K562 (cell line): ENCODE data around the gene VWA1. TPM values are rescaled to one million over a fixed set of nuclear protein-coding genes. Genes with fewer than 3 reads are reported as not detected.

Source experiments
- ATAC-seq: fragments of 200-7000 bp; cut with Tn5 transposase; 3 replicates; pipeline ENCODE4 v1.9.1; 2020; ENCODE audit warnings: moderate library complexity
- BruUV-seq: library from RNA; stranded (reverse); fragments of 400-500 nt; replicated peaks from 2 replicates; lab custom pipeline; 2021; lab: Mats Ljungman, UMichigan
- CTCF ChIA-PET: fragments of 300-600 bp; formaldehyde crosslinking; extraction: SDS; loops from one replicate; lab custom pipeline; 2021; ENCODE audit warnings: low intra/inter-chr PET ratio; lab: Yijun Ruan, JAX
- POLR2A ChIA-PET: fragments of 300-600, 350-650 bp; sonication (Branson Sonifier 250); formaldehyde crosslinking; extraction: SDS; loops from one replicate; lab custom pipeline; 2021; ENCODE audit warnings: antibody characterized with exemption, inconsistent platforms; lab: Yijun Ruan, JAX
- DNase-seq, 4 experiments: peaks; one replicate each; pipeline versions ENCODE4 v3.0.0 to v3.0.0-alpha.2; 2011 to 2018; ENCODE audit warnings: low spot score in 3 of 4, mixed read lengths in 3 of 4; ENCODE audit errors: extremely low read depth in 1 of 4
- FAIRE-seq: peaks from 2 replicates; lab custom pipeline; 2011; peaks lifted over from hg19 to GRCh38; lab: Jason Lieb, UNC
- H2AFZ ChIP-seq: 2 replicates; pipeline ENCODE4 v1.6.0; 2011; ENCODE audit warnings: low read depth, low read length, control low read depth, inconsistent platforms
- H3K27ac ChIP-seq: fragments of 200-600 bp; 3 replicates; pipeline ENCODE4 v1.8.0; 2011; ENCODE audit warnings: low read depth, mild to moderate bottlenecking, control low read depth, inconsistent platforms, low read length, moderate library complexity, mixed read lengths; ENCODE audit errors: extremely low read depth
- H3K27me3 ChIP-seq, 2 experiments: fragments of 300-600 bp in 1 of 2; 2 replicates in 1 of 2; 3 replicates in 1 of 2; pipeline versions ENCODE4 v1.6.0 to v1.8.0; 2011; ENCODE audit warnings: inconsistent platforms in 2 of 2, low read length in 2 of 2, mild to moderate bottlenecking in 1 of 2, mixed read lengths in 1 of 2, moderate library complexity in 1 of 2; ENCODE audit not compliant: control insufficient read depth in 2 of 2, insufficient read depth in 2 of 2
- H3K36me3 ChIP-seq: fragments of 300-600 bp; 3 replicates; pipeline ENCODE4 v1.8.0; 2011; ENCODE audit warnings: mild to moderate bottlenecking, low read length, inconsistent platforms; ENCODE audit not compliant: control insufficient read depth, insufficient read depth
- H3K4me1 ChIP-seq, 2 experiments: fragments of 200-600 bp in 1 of 2; replicated peaks in 1 of 2; 2 replicates in 1 of 2; 3 replicates in 1 of 2; pipeline versions ENCODE4 v1.5.1 to v1.8.0; 2011; ENCODE audit warnings: inconsistent platforms in 2 of 2, low read length in 2 of 2, mild to moderate bottlenecking in 1 of 2, mixed read lengths in 1 of 2, moderate library complexity in 1 of 2; ENCODE audit not compliant: control insufficient read depth in 2 of 2, insufficient read depth in 2 of 2
- H3K4me2 ChIP-seq: 2 replicates; pipeline ENCODE4 v1.6.1; 2011; ENCODE audit warnings: low read length, control low read depth, inconsistent platforms, mixed read lengths; ENCODE audit not compliant: insufficient read depth
- H3K4me3 ChIP-seq: fragments of 200-600 bp; sonication (generic), shearing (Covaris generic); 2 replicates; pipeline ENCODE4 v1.5.1; 2016; ENCODE audit warnings: control low read depth, inconsistent platforms
- H3K79me2 ChIP-seq: fragments of 200-600 bp; 3 replicates; pipeline ENCODE4 v1.8.0; 2011; ENCODE audit warnings: low read length, inconsistent platforms; ENCODE audit not compliant: control insufficient read depth, insufficient read depth
- H3K9ac ChIP-seq, 2 experiments: 2 replicates each; pipeline versions ENCODE4 v1.6.0 to v1.6.1; 2011; ENCODE audit warnings: low read depth in 2 of 2, low read length in 2 of 2, control low read depth in 1 of 2, inconsistent platforms in 1 of 2, mild to moderate bottlenecking in 1 of 2, mixed read lengths in 1 of 2; ENCODE audit not compliant: insufficient read depth in 1 of 2
- H3K9me1 ChIP-seq: one replicate; pipeline ENCODE4 v1.6.0; 2011; ENCODE audit warnings: inconsistent platforms, mild to moderate bottlenecking, low read length, moderate library complexity; ENCODE audit not compliant: control insufficient read depth, insufficient read depth
- H3K9me3 ChIP-seq: replicated peaks from 2 replicates; pipeline ENCODE4 v1.5.1; 2011; ENCODE audit warnings: low read depth, low read length, inconsistent platforms; ENCODE audit not compliant: control insufficient read depth, insufficient read depth
- H4K20me1 ChIP-seq: replicated peaks from 2 replicates; pipeline ENCODE4 v1.6.1; 2011; ENCODE audit warnings: low read length, inconsistent platforms, mixed read lengths; ENCODE audit not compliant: control insufficient read depth, insufficient read depth
- CC2D1A ChIP-seq: fragments of 450-650 bp; IDR thresholded peaks from 2 replicates; pipeline ENCODE4 v1.6.1; 2017; ENCODE audit warnings: mild to moderate bottlenecking
- EHMT2 ChIP-seq: fragments of 450-650 bp; IDR thresholded peaks from 2 replicates; pipeline ENCODE4 v1.6.1; 2018; ENCODE audit warnings: antibody characterized with exemption
- ELF4 ChIP-seq: fragments of 450-650 bp; formaldehyde crosslinking; IDR thresholded peaks from 2 replicates; pipeline ENCODE4 v1.4.0; 2022; ENCODE audit warnings: missing genetic modification characterization
- HDAC1 ChIP-seq, 2 experiments: fragments of 450-650 bp; IDR thresholded peaks; 2 replicates each; pipeline ENCODE4 v1.6.1; 2016 to 2017; ENCODE audit warnings: inconsistent platforms in 1 of 2, mild to moderate bottlenecking in 1 of 2, moderate library complexity in 1 of 2
- MED1 ChIP-seq: sonication (generic); formaldehyde crosslinking; IDR thresholded peaks from 2 replicates; pipeline ENCODE4 v1.8.1; 2023; ENCODE audit warnings: missing genetic modification reagents, borderline replicate concordance
- NR2C1 ChIP-seq, 2 experiments: fragments of 450-650 bp; IDR thresholded peaks; 2 replicates each; pipeline ENCODE4 v1.6.1; 2017; ENCODE audit warnings: mild to moderate bottlenecking in 2 of 2, antibody characterized with exemption in 1 of 2, inconsistent platforms in 1 of 2, missing compliant biosample characterization in 1 of 2, missing genetic modification characterization in 1 of 2
- OTX1 ChIP-seq: fragments of 450-650 bp; formaldehyde crosslinking; IDR thresholded peaks from 2 replicates; pipeline ENCODE4 v1.4.0; 2022; ENCODE audit warnings: mild to moderate bottlenecking
- PHB2 ChIP-seq: fragments of 450-650 bp; IDR thresholded peaks from 2 replicates; pipeline ENCODE4 v1.6.1; 2017; ENCODE audit warnings: low read depth
- ZNF324 ChIP-seq: fragments of 250-450 bp; sonication (Bioruptor Pico); IDR thresholded peaks from 2 replicates; pipeline ENCODE4 v1.4.0; 2020; ENCODE audit warnings: mild to moderate bottlenecking
- WGBS: fragments of 100-300 bp; shearing (Covaris generic); methylation state at CpG from one replicate; pipeline ENCODE4 v1.1.6; 2016; ENCODE audit warnings: low coverage, mixed read lengths; ENCODE audit not compliant: insufficient coverage; ENCODE audit errors: missing lambda C conversion rate; 5-methylcytosine and 5-hydroxymethylcytosine counted together
- in situ Hi-C: fragments of 300-500 bp; cut with MboI; formaldehyde crosslinking; loops from 4 replicates; pipeline ENCODE4 v1.15.0; 2018; ENCODE audit warnings: inconsistent platforms, mixed read lengths
- intact Hi-C: fragments of 100-400 bp; cut with micrococcal nuclease; formaldehyde crosslinking; loops from 2 replicates; pipeline ENCODE4 v1.14.2; 2022
- polyA plus RNA-seq, 8 experiments: library from polyadenylated mRNA; depleted of rRNA in 4 of 8; stranded (reverse) in 5 of 8; unstranded in 3 of 8; fragments of >200 nt; fragmentation: Nextera tagmentation in 2 of 8; fragmentation: Illumina TruSeq in 1 of 8; extraction: Ambion mirVana in 2 of 8; extraction: Trizol in 1 of 8; gene quantifications; 2 replicates each; pipeline versions ENCODE4 v1.2.1 to v1.2.3, GENCODE V29; 2011 to 2014; ENCODE audit warnings: inconsistent platforms in 1 of 8, missing spikeins in 1 of 8
- total RNA-seq, 7 experiments: library from RNA; depleted of rRNA in 6 of 7; stranded (reverse); fragments of >200 nt in 6 of 7; fragmentation: Illumina TruSeq in 2 of 7; extraction: Trizol in 2 of 7; gene quantifications; 2 replicates each; pipeline versions ENCODE4 v1.2.1 to v1.2.3, GENCODE V29; 2011 to 2021; ENCODE audit warnings: low replicate concordance in 1 of 7
- TF ChIP-seq, protein P1 (sequence below): IDR thresholded peaks from 2 replicates; pipeline ENCODE4 v1.6.1; 2012; ENCODE audit warnings: low read depth, low read length, improper control_type of control experiment, borderline replicate concordance
- TF ChIP-seq, protein P2 (sequence below): fragments of 450-650 bp; formaldehyde crosslinking; IDR thresholded peaks from 2 replicates; pipeline ENCODE4 v1.4.0; 2022; ENCODE audit warnings: missing genetic modification characterization
- TF ChIP-seq, protein P3 (sequence below): IDR thresholded peaks from 2 replicates; pipeline ENCODE4 v1.6.1; 2016; ENCODE audit warnings: missing genetic modification characterization, missing compliant biosample characterization
- TF ChIP-seq, protein P4 (sequence below): fragments of 450-650 bp; formaldehyde crosslinking; conservative IDR thresholded peaks from 2 replicates; pipeline ENCODE4 v1.4.0; 2022; ENCODE audit warnings: mild to moderate bottlenecking, missing genetic modification characterization
- TF ChIP-seq, protein P5 (sequence below): fragments of 450-650 bp; IDR thresholded peaks from 2 replicates; pipeline ENCODE4 v1.6.1; 2016; ENCODE audit warnings: low read depth, mild to moderate bottlenecking, moderate library complexity

Gene VWA1
- total and polyA plus RNA-seq, 9 of the 15 experiments (the other 6 are each of a cell fraction or from before 2014, with no cell fraction given): 0.01 to 6.4 (median 0.85) TPM

DNA sequence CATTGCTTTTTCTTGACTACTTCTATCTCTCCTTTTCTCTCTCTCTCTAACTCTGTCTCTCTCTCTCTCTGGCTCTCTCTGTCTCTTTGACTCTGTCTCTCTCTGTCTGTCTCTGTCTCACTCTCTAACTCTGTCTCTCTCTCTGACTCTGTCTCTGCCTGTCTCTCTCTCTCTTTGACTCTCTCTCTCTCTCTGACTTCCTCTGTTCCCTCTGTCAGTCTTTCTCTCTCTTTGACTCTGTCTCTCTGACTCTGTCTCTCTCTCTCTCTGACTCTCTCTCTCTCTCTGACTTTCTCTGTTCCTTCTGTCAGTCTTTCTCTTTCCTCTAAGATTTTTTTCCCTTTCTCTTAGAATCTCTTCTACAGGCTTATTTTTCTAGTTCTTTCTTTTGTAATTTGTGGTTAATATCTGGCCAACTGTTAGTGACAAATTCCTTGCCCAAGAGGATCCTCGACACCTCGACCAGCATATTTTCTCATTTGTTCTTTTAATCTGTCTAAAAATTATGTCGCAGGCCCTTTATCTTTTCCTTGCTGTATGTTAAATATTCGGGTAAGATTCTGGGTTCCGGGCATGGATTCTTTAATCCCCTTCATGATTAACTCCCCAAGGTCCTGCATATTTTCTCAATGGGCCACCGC, 13.7 kb downstream of the VWA1 start, which contains the start of gene ATAD3C:
Gene ATAD3C, plus strand, starts transcription at position 591 of the 641 bp plus-strand sequence. CDS start 995 bp downstream, outside the sequence.
- ATAC-seq (no peak), DNase-seq (no peak), FAIRE-seq (no peak)
- BruUV-seq: no TSS peak
- Histone ChIP-seq H3K27ac (no peak within 1 kb of the TSS), H3K27me3 (no peaks in the 10 kb centered on the region), H3K9me1 (no peaks in the 10 kb centered on the region), H2AFZ (peak within 1 kb of the TSS; percentile 72; the same call in 1 of the 2 replicates), H3K4me1 (peaks cover 0 to 19% of the 10 kb centered on the region in 2 experiments; a peak in 3 of 5 replicates), H3K9ac (no peak within 1 kb of the TSS), H3K79me2 (no peaks in the 10 kb centered on the region), H4K20me1 (no peaks in the 10 kb centered on the region), H3K36me3 (no peaks in the 10 kb centered on the region), H3K4me2 (no peak within 1 kb of the TSS), H3K4me3 (no peak within 1 kb of the TSS), H3K9me3 (no peaks in the 10 kb centered on the region)
- ChIA-PET POLR2A (no interaction called here), CTCF (no interaction called here)
- WGBS: 34% methylated on average over 6 of the region's 6 CpGs
- in situ Hi-C loops: loop anchor here (5.0 kb wide), 1 partner anchor 48 kb away; no protein-coding TSS in a partner anchor
- intact Hi-C loops: no loop called here
- TF ChIP-seq CC2D1A (peak; percentile 34; the same call in 1 of the 2 replicates), ZNF324 (CRISPR knock-in tag) (no peak), OTX1 (CRISPR knock-in tag) (0 out of 2 replicates have a peak, but pooled peaks have one; percentile 59), MED1 (CRISPR knock-in tag) (no peak), NR2C1 (IDR thresholded peaks at IDR 0.05) (peak; percentile 30; the same call in 1 of the 2 replicates), NR2C1 (tag; IDR thresholded peaks at IDR 0.05) (no peak), EHMT2 (0 out of 2 replicates have a peak, but pooled peaks have one; percentile 18), PHB2 (0 out of 2 replicates have a peak, but pooled peaks have one; percentile 14), HDAC1 (IDR thresholded peaks at IDR 0.05) (peak in 1 of 2 experiments; percentile 52; a peak in 1 of 4 replicates), ELF4 (peak; percentile 50; the same call in 1 of the 2 replicates)
- TF ChIP-seq, protein P1, sequence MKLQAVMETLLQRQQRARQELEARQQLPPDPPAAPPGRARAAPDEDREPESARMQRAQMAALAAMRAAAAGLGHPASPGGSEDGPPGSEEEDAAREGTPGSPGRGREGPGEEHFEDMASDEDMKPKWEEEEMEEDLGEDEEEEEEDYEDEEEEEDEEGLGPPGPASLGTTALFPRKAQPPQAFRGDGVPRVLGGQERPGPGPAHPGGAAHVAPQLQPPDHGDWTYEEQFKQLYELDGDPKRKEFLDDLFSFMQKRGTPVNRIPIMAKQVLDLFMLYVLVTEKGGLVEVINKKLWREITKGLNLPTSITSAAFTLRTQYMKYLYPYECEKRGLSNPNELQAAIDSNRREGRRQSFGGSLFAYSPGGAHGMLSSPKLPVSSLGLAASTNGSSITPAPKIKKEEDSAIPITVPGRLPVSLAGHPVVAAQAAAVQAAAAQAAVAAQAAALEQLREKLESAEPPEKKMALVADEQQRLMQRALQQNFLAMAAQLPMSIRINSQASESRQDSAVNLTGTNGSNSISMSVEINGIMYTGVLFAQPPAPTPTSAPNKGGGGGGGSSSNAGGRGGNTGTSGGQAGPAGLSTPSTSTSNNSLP: no peak
- TF ChIP-seq, protein P2, sequence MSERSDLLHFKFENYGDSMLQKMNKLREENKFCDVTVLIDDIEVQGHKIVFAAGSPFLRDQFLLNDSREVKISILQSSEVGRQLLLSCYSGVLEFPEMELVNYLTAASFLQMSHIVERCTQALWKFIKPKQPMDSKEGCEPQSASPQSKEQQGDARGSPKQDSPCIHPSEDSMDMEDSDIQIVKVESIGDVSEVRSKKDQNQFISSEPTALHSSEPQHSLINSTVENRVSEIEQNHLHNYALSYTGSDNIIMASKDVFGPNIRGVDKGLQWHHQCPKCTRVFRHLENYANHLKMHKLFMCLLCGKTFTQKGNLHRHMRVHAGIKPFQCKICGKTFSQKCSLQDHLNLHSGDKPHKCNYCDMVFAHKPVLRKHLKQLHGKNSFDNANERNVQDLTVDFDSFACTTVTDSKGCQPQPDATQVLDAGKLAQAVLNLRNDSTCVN (CRISPR knock-in tag): peak; percentile 84
- TF ChIP-seq, protein P3, sequence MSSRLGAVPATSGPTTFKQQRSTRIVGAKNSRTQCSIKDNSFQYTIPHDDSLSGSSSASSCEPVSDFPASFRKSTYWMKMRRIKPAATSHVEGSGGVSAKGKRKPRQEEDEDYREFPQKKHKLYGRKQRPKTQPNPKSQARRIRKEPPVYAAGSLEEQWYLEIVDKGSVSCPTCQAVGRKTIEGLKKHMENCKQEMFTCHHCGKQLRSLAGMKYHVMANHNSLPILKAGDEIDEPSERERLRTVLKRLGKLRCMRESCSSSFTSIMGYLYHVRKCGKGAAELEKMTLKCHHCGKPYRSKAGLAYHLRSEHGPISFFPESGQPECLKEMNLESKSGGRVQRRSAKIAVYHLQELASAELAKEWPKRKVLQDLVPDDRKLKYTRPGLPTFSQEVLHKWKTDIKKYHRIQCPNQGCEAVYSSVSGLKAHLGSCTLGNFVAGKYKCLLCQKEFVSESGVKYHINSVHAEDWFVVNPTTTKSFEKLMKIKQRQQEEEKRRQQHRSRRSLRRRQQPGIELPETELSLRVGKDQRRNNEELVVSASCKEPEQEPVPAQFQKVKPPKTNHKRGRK (tag): peak; percentile 38
- TF ChIP-seq, protein P4, sequence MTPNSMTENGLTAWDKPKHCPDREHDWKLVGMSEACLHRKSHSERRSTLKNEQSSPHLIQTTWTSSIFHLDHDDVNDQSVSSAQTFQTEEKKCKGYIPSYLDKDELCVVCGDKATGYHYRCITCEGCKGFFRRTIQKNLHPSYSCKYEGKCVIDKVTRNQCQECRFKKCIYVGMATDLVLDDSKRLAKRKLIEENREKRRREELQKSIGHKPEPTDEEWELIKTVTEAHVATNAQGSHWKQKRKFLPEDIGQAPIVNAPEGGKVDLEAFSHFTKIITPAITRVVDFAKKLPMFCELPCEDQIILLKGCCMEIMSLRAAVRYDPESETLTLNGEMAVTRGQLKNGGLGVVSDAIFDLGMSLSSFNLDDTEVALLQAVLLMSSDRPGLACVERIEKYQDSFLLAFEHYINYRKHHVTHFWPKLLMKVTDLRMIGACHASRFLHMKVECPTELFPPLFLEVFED (CRISPR knock-in tag): 0 out of 2 replicates have a peak, but pooled peaks have one; percentile 57
- TF ChIP-seq, protein P5, sequence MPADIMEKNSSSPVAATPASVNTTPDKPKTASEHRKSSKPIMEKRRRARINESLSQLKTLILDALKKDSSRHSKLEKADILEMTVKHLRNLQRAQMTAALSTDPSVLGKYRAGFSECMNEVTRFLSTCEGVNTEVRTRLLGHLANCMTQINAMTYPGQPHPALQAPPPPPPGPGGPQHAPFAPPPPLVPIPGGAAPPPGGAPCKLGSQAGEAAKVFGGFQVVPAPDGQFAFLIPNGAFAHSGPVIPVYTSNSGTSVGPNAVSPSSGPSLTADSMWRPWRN: no peak
